Spleen (tissue), 7 donors: Measurements from ENCODE around the gene CELF3.

ENCODE experiments used
- CTCF ChIP-seq, 11 experiments: fragments of 200-600 bp in 7 of 11; fragments of 450-650 bp in 4 of 11; sonication (generic) in 4 of 11; IDR thresholded peaks in 8 of 11; conservative IDR thresholded peaks in 3 of 11; 1 replicate in 7 of 11; 2 replicates in 4 of 11; pipeline versions ENCODE4 v1.4.0 to v1.8.0; 2016 to 2021; ENCODE audit warnings: antibody characterized with exemption in 11 of 11, inconsistent platforms in 4 of 11, mild to moderate bottlenecking in 1 of 11
- POLR2A ChIP-seq, 3 donors: fragments of 450-650 bp; IDR thresholded peaks; one replicate each; pipeline ENCODE4 v1.5.1; 2017; ENCODE audit warnings: antibody characterized with exemption in 3 of 3, mild to moderate bottlenecking in 1 of 3
- POLR2AphosphoS5 ChIP-seq, 3 donors: sonication (generic); formaldehyde crosslinking; IDR thresholded peaks; one replicate each; pipeline ENCODE4 v1.5.1; 2017; ENCODE audit warnings: antibody characterized with exemption in 3 of 3
- donor health status: DM: no; HTN: no; CAD: no; lungs with moderate emphysema.
- donor health status: DM: no; HTN: no; CAD: no.
- donor health status: DM: no; HTN: no; CAD: no.

- no peak for TF ChIP-seq CTCF (IDR thresholded peaks at IDR 0.05 in 8 of 11, conservative IDR thresholded peaks at IDR 0.05 in 3 of 11)
- TF ChIP-seq POLR2A (IDR thresholded peaks at IDR 0.05): no peak
- TF ChIP-seq POLR2AphosphoS5 (IDR thresholded peaks at IDR 0.05): no peak
Measured at GRCh38 chr1:151723726-151724370, 7.2 kb upstream of the CELF3 start.
